Upper lobe of left lung (tissue), 4 donors: ENCODE measurements around the gene USP2.

Experiments used
- EP300 ChIP-seq, 4 donors: sonication (generic); formaldehyde crosslinking; IDR thresholded peaks; one replicate each; pipeline ENCODE4 v1.5.1; 2017; ENCODE audit warnings: antibody characterized with exemption in 4 of 4, control low read depth in 2 of 4
- POLR2A ChIP-seq, 4 donors: fragments of 450-650 bp; IDR thresholded peaks; one replicate each; pipeline ENCODE4 v1.5.1; 2016 to 2017; ENCODE audit warnings: antibody characterized with exemption in 4 of 4, mild to moderate bottlenecking in 2 of 4
- POLR2AphosphoS5 ChIP-seq, 2 donors: sonication (generic); formaldehyde crosslinking; IDR thresholded peaks; one replicate each; pipeline ENCODE4 v1.5.1; 2017; ENCODE audit warnings: antibody characterized with exemption in 2 of 2
- TF ChIP-seq, protein P1 (sequence below), 6 experiments: fragments of 450-650 bp in 4 of 6; fragments of 200-600 bp in 2 of 6; sonication (generic) in 2 of 6; IDR thresholded peaks; one replicate each; pipeline ENCODE4 v1.5.1; 2016 to 2019; ENCODE audit warnings: antibody characterized with exemption in 6 of 6

DNA sequence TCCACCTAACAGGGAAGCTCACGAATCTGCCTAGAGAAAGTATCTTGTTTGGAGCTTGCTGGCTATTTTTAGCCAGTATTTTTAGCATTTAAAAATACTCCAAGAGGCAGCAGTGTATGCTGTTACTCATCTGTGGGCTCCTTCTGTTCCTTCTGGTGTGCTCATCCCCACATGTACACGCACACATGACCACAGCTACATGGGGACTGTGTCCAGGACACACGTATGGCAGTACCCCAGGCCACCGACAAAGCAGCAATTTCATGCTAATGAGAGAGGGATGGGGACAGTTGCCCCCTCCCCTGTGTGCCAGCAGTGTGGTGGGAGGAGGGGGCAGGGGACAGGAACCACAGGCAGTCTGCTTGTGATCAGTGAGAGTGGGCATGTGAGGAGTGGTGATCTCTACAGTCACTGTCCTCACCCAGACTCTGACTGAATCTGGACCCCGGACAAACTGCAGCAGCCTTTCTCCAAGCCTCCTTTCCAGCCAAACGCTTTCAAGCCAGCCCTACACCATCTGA, 16.4 kb downstream of the USP2 start:
- TF ChIP-seq, protein P1, sequence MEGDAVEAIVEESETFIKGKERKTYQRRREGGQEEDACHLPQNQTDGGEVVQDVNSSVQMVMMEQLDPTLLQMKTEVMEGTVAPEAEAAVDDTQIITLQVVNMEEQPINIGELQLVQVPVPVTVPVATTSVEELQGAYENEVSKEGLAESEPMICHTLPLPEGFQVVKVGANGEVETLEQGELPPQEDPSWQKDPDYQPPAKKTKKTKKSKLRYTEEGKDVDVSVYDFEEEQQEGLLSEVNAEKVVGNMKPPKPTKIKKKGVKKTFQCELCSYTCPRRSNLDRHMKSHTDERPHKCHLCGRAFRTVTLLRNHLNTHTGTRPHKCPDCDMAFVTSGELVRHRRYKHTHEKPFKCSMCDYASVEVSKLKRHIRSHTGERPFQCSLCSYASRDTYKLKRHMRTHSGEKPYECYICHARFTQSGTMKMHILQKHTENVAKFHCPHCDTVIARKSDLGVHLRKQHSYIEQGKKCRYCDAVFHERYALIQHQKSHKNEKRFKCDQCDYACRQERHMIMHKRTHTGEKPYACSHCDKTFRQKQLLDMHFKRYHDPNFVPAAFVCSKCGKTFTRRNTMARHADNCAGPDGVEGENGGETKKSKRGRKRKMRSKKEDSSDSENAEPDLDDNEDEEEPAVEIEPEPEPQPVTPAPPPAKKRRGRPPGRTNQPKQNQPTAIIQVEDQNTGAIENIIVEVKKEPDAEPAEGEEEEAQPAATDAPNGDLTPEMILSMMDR (IDR thresholded peaks at IDR 0.05): no peak
- TF ChIP-seq POLR2A (IDR thresholded peaks at IDR 0.05): no peak
- no peak for TF ChIP-seq EP300 (IDR thresholded peaks at IDR 0.05)
- TF ChIP-seq POLR2AphosphoS5 (IDR thresholded peaks at IDR 0.05): no peak
